Stimulated activated CD4-positive, alpha-beta T cell treated with anti-CD3 and anti-CD28 coated beads, Interleukin-12 subunit alpha, Interleukin-12 subunit beta, amount 100 ng/mL, for 24 hours (primary cell): ENCODE data around the gene PRKG1.

Experiments
- DNase-seq, 2 experiments: peaks; one replicate each; pipeline ENCODE4 v3.0.0-alpha.2; 2020; ENCODE audit warnings: low read depth in 2 of 2

PRKG1 gene

GRCh38 chr10:51759896-51760534 is 685.7 kb downstream of the PRKG1 start:
- DNase-seq, result no peak

DNA sequence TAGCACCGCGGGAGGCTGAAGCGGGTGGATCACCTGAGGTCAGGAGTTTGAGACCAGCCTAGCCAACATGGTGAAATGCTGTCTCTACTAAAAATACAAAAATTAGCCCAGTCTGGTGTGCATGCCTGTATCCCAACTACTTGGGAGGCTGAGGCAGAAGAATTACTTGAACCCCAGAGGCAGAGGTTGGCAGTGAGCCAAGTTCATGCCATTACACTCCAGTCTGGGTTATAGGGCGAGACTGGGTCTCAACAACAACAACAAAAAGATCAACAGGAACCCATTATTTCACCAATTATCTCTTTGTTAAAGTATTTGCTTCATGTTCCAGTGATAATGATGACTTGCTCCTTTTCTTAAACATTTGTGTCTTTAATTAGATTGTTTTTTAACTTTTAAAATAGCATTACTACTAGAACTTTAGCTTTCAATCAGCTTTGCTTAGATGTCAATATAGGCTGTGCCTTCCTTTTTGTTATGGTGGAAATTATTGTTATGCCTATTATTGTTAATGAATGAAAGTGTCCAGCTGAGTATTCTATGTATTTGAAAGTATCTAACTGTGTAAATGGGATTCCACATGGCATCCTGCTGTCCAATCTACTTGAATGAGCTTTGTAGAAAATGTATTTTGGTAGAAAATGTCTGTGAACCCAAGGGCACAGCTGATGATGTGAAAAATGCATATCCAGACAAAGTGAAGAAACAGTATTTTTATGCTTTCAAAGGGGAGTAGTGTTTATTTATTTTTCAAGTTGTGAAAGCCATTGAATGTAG is 686.8 kb downstream of the PRKG1 start:
- no peak for DNase-seq

DNA sequence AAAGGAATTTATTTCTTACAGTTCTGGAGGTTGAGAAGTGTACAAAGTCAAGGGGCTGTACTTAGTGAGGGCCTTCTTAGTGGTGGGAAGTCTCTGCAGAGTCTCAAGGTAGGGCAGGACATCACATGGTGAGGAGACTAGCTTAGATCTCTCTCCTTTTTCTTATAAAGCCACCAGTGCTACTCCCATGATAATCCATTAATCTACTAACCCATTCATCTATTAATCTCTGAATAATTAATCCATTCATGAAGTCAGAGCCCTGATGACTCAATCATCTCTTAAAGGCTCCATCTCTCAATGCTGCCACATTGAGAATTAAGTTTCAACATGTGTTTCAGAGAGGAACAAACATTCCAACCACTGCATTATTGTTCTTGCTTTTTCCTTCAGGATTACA is 689.5 kb downstream of the PRKG1 start:
- no peak for DNase-seq

GRCh38 chr10:51765284-51765971 is 691.1 kb downstream of the PRKG1 start:
- no peak for DNase-seq

DNA sequence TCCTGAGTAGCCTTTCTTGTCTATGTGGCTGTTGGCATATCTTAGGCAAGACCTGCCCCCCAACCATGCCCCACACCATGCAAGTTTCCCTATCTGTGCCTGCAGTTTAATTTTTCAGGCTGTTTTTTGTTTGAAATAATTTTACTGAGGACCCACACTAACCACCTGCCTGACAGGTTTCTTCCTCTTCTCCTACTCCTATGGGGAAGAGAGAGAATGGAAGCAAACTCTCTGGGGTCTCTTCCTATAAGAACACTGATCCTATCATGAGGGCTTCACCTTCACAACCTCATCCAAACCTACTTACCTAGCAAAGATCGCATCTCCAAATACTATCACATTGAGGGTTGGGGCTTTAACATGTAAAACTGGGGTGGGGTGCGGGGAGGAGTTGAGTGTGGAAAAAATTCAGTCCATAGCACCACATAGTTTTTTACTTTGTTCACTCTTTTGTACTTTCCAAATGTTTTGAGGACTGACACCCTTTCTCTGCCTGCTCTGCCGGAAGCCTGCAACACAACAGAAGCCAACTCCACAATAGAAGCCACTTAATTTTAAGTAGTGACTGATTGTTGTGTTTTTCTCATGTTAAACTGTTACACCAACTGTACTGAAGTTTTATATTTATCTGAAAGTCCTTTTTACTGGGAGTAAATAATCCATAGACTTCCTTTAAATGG is 692.3 kb downstream of the PRKG1 start:
- DNase-seq, result no peak

- no peak for DNase-seq
Observed at GRCh38 chr10:51767103-51767763, 692.9 kb downstream of the PRKG1 start.

GRCh38 chr10:51768886-51769465 is 694.7 kb downstream of the PRKG1 start:
- DNase-seq, result no peak

DNA sequence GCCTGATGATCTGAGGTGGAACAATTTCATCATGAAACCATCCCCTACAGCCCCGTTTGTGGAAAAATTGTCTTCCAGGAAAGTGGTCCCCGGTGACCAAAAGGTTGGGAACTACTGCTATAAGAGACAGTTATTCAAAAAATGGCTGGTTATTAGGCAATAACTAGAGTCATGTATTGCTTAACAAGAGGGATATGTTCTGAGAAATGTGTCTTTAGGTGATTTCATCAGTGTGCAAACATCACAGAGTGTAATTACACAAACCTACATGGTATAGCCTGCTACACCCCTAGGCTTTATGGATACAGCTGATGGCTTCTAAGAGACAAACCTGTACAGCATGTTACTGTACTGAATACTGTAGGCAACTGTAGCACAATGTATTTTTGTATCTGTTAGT is 696.4 kb downstream of the PRKG1 start:
- DNase-seq, result no peak

DNA sequence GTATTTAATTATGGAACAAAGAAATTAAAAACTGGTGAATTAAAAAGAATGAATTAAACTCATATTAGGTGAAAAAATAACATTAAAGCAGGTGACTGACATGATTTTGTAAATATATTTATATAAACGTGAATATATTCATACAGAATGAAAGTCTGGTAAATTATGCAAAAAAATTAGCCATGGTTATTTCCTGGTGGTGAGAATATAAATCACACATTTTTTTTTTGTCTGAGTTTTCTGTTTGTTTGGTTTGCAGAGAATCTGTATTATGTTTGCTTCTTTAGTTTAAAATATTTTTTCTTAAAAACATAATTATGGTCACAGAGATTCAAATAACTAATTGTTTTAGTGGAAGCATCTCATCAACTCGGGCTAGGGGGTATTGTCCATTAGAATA is 698.1 kb downstream of the PRKG1 start:
- no peak for DNase-seq

DNA sequence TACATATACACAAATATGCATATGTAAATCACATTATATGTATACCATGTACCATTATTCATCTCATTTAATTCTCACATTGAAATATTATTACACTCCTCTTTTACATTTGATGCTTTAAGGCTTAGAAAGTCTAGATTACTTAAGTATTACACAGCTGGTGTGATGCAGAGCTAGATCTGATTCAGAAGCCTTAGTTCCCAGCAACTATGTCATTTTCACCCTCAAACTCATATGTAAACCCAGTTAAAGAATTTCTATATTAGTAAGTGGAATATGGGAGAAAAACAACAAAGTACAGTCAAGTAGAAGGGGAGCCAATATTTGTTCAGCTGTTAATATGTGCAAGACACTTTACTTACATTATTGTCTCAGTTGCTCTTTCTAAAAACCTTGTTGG is 699.4 kb downstream of the PRKG1 start:
- DNase-seq, result no peak

DNA sequence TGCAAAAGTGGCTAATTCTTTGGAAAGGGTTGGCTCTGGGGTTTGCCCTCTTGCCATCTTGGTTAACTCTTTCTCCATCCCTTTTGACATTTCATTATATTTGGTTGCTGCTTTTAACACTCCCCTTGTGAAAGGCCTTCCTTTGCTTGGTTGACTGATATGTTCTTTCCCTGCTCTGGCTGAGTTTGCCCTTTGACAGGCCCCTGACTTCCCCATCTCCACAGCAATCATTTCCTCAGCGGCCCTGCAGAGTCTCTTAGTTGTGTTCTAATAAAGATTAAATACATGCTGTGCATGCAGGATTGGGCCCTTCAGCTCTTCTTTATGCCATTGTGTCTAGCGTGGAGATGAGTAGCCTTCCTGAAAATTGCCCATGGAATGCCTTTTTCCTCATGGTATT is 709.7 kb downstream of the PRKG1 start:
- DNase-seq, result no peak

DNA sequence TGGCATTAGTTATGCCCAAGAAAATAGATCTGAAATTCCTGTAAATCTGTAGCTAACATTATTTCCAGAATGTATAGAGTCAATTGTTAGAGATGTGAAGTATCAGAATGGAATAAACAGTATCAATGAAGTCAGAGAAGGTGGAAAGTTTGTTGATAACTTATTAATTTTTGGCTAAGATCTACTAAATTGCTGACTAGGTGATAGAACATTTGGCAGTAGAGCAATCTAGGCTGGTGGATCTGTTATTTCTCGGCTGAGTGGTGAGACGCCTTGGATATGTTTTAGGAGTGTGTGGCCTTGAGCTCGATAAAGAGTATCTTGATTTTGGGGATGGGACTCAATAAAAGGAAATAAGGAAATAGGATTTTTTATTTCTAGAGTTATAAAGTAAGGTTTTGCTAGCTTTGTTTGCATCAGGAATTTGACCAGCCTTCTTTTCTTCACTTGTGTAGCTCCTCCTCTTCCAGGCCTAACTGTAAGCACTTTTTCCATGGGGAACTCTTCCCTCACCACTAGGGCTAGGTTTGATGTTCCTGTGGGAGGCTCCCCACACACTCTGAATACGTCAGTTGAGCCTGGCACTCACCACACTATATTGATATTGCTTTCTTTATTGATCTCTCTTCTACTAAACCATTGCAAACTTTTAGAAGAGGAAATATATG is 711.9 kb downstream of the PRKG1 start:
- DNase-seq, result no peak

DNA sequence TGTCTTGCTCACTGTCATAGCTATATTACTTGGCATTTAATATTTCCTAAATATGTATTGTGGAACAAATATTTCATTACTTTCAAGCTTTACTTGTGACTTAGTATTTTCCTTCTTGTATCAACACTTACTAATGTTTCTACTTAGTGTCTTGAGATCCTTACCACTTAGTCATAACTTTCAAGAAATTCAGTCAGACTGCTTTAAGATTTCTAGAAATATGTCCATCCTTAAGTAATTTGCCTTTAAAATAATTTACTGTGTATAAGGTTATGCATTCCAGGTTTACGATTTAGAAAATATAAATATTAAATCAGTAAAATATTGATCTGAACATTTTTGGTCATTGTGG is 712.4 kb downstream of the PRKG1 start:
- DNase-seq, result no peak

GRCh38 chr10:51788273-51788672 is 714.0 kb downstream of the PRKG1 start:
- no peak for DNase-seq

DNA sequence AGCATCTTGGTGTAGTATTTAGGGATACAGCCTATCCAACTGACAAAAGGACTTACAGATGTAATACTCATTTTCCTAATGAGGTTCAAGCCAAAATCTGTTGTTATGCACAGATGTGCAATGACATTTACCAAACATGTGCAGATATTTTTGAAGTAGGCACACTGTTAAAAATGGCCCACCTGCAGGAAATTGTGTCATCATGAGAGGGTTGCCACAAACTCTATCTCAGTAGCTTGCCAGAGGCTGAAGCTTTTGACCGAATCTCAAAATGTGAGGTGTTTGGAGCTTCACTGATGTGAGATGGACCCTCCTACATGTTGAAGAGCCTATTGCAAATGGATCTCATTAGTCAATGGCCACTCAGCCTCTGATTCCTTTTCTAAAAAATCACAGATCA is 714.8 kb downstream of the PRKG1 start:
- no peak for DNase-seq

DNA sequence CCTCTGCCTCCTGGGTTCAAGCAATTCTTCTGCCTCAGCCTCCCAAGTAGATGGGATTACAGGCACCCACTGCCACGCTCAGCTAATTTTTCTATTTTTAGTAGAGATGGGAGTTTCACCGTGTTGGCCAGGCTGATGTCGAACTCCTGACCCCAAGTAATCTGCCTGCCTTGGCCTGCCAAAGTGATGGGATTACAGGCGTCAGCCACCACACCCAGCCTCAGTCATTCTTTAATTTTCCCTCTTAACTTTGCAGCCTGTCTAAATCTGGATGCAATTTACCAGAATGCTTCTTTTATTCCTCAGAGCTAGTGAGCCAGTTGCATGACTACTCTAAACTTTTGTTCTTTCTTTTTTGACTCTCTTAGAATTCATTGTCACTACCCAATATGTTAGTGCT is 715.6 kb downstream of the PRKG1 start:
- no peak for DNase-seq

- DNase-seq, result no peak
Observed at GRCh38 chr10:51792678-51793077, 718.4 kb downstream of the PRKG1 start.

GRCh38 chr10:51800121-51800520 is 725.8 kb downstream of the PRKG1 start:
- no peak for DNase-seq

DNA sequence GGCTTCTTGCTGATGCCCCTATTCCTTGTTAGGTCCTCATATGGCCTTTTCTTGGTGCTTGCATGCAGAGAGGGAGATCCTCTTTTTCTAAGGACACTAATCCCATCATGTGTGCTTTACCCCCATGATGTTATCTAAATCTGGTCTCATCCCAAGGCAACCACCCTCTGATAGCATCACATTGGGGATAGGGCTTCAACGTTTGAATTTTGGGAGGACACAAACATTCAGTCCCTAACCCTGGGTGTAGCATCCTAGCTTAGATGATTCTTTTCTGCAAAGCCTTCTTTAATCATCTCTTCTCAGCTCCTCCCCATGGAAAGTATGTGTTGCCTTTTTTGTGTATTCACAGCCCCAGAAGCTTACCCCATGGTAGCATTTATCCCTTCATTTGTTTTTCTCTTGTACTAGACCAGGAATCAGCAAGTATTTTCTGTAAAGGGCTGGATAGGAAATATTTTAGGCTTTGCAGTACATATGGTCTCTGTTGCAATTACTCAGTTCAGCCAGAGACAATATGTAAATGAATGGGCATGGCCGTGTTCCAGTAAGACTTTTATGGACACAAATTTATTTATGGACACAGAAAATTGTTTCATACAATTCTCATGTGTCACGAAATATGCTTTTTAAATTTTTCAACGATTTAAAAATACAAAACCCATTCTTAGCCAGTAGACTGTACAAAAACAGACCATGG is 726.6 kb downstream of the PRKG1 start:
- no peak for DNase-seq

- DNase-seq, result no peak
Observed at GRCh38 chr10:51802030-51802429, 727.7 kb downstream of the PRKG1 start.
